Endothelial cell of umbilical vein (primary cell): ENCODE results near the gene SEC14L1. TPM values are rescaled to one million over a fixed set of nuclear protein-coding genes. Genes with fewer than 3 reads are reported as not detected.

ENCODE experiments used
- BruUV-seq: library from RNA; stranded (reverse); fragments of 400-500 nt; replicated peaks from 2 replicates; lab custom pipeline; 2021; lab: Mats Ljungman, UMichigan
- CTCF ChIA-PET: fragments of 300-600, 350-600 bp; sonication (Branson Sonifier 250); formaldehyde crosslinking; loops from one replicate; lab custom pipeline; 2021; ENCODE audit warnings: antibody characterized with exemption, inconsistent platforms; lab: Charles Lee
- POLR2A ChIA-PET: fragments of 300-600, 350-600 bp; sonication (Branson Sonifier 250); formaldehyde crosslinking; loops from one replicate; lab custom pipeline; 2021; ENCODE audit warnings: antibody characterized with exemption, inconsistent platforms; lab: Charles Lee
- DNase-seq: peaks from one replicate; pipeline ENCODE4 v3.0.0-alpha.2; 2011; ENCODE audit warnings: low read depth, low spot score
- FAIRE-seq: peaks from 2 replicates; lab custom pipeline; 2011; peaks lifted over from hg19 to GRCh38; lab: Jason Lieb, UNC
- H2AFZ ChIP-seq: 2 replicates; pipeline ENCODE4 v1.6.0; 2012; ENCODE audit warnings: low read depth, low read length, control low read depth, inconsistent platforms
- H3K27ac ChIP-seq: 2 replicates; pipeline ENCODE4 v1.5.1; 2011; ENCODE audit warnings: low read depth, mild to moderate bottlenecking, control low read depth, low read length, moderate library complexity; ENCODE audit not compliant: insufficient read depth
- H3K27me3 ChIP-seq, 2 experiments: 2 replicates each; pipeline versions ENCODE4 v1.6.0 to v1.6.1; 2011; ENCODE audit warnings: low read length in 2 of 2, mixed read lengths in 1 of 2; ENCODE audit not compliant: control insufficient read depth in 2 of 2, insufficient read depth in 2 of 2
- H3K36me3 ChIP-seq, 2 experiments: 2 replicates in 1 of 2; 3 replicates in 1 of 2; pipeline ENCODE4 v1.5.1; 2011; ENCODE audit warnings: low read length in 2 of 2, mild to moderate bottlenecking in 1 of 2, moderate library complexity in 1 of 2; ENCODE audit not compliant: control insufficient read depth in 2 of 2, insufficient read depth in 2 of 2; ENCODE audit errors: extremely low read depth in 1 of 2
- H3K4me1 ChIP-seq: 3 replicates; pipeline ENCODE4 v1.5.1; 2011; ENCODE audit warnings: mild to moderate bottlenecking, low read length; ENCODE audit not compliant: control insufficient read depth, insufficient read depth; ENCODE audit errors: extremely low read depth
- H3K4me2 ChIP-seq: 2 replicates; pipeline ENCODE4 v1.6.1; 2011; ENCODE audit warnings: low read length, control low read depth, mixed read lengths; ENCODE audit not compliant: insufficient read depth
- H3K4me3 ChIP-seq, 3 experiments: fragments of 200-600 bp in 1 of 3; sonication (generic), shearing (Covaris generic) in 1 of 3; replicated peaks in 1 of 3; 2 replicates each; pipeline ENCODE4 v1.5.1; 2011 to 2016; ENCODE audit warnings: control low read depth in 3 of 3, low read length in 3 of 3, mild to moderate bottlenecking in 2 of 3, inconsistent platforms in 1 of 3, low read depth in 1 of 3, moderate library complexity in 1 of 3; ENCODE audit not compliant: insufficient read depth in 1 of 3
- H3K79me2 ChIP-seq: 2 replicates; pipeline ENCODE4 v1.6.0; 2012; ENCODE audit warnings: low read length, inconsistent platforms; ENCODE audit not compliant: control insufficient read depth, insufficient read depth
- H3K9ac ChIP-seq: replicated peaks from 2 replicates; pipeline ENCODE3; 2011; ENCODE audit warnings: low read length, control low read depth; ENCODE audit not compliant: insufficient read depth; ENCODE audit errors: extremely low read depth
- H3K9me1 ChIP-seq: replicated peaks from 3 replicates; pipeline ENCODE4 v1.6.0; 2011; ENCODE audit warnings: mild to moderate bottlenecking, low read length; ENCODE audit not compliant: control insufficient read depth, insufficient read depth; ENCODE audit errors: extremely low read depth
- H3K9me3 ChIP-seq: replicated peaks from 2 replicates; pipeline ENCODE4 v1.5.1; 2012; ENCODE audit warnings: low read length, inconsistent platforms; ENCODE audit not compliant: control insufficient read depth, insufficient read depth
- H4K20me1 ChIP-seq: replicated peaks from 2 replicates; pipeline ENCODE3; 2011; ENCODE audit warnings: mild to moderate bottlenecking, low read length; ENCODE audit not compliant: control insufficient read depth, insufficient read depth; ENCODE audit errors: extremely low read depth
- EZH2 ChIP-seq: IDR thresholded peaks from 2 replicates; pipeline ENCODE4 v1.6.1; 2012; ENCODE audit warnings: borderline replicate concordance, low read depth, mild to moderate bottlenecking, moderate library complexity, low read length, inconsistent platforms; ENCODE audit not compliant: severe bottlenecking
- FOS ChIP-seq: IDR thresholded peaks from 2 replicates; pipeline ENCODE4 v1.6.1; 2011; ENCODE audit warnings: mild to moderate bottlenecking, low read length, moderate library complexity, borderline replicate concordance; ENCODE audit not compliant: insufficient read depth
- JUN ChIP-seq: IDR thresholded peaks from 2 replicates; pipeline ENCODE4 v1.6.1; 2011; ENCODE audit warnings: borderline replicate concordance, low read depth; ENCODE audit not compliant: insufficient read length, insufficient read depth
- MYC ChIP-seq: IDR thresholded peaks from one replicate; pipeline ENCODE4 v1.6.1; 2011; ENCODE audit warnings: mild to moderate bottlenecking, low read depth, low read length
- POLR2A ChIP-seq: IDR thresholded peaks from 2 replicates; pipeline ENCODE4 v1.6.1; 2012; ENCODE audit warnings: low read depth, mild to moderate bottlenecking, control low read depth, low read length
- dilution Hi-C: fragments of 300-500 bp; cut with MboI; formaldehyde crosslinking; loops from one replicate; pipeline ENCODE4 v1.15.0; 2019; ENCODE audit warnings: low sequenced_read_pairs; ENCODE audit not compliant: extremely low pct_ligation_motif_present
- intact Hi-C: fragments of 100-400 bp; cut with micrococcal nuclease; formaldehyde crosslinking; loops from one replicate; pipeline ENCODE4 v1.10.0; 2022
- polyA plus RNA-seq, 4 experiments: library from polyadenylated mRNA; depleted of rRNA in 3 of 4; stranded (reverse) in 3 of 4; unstranded in 1 of 4; fragments of >200 nt; gene quantifications; 2 replicates each; pipeline versions ENCODE4 v1.2.1 to v1.2.3, GENCODE V29; 2011 to 2012; ENCODE audit warnings: missing spikeins in 1 of 4
- total RNA-seq: library from RNA; stranded (reverse); gene quantifications from 2 replicates; pipeline ENCODE4 v1.2.3, GENCODE V29; 2021
- TF ChIP-seq, protein P1 (sequence below), 2 donors: IDR thresholded peaks; 1 replicate in 1 of 2; 2 replicates in 1 of 2; pipeline ENCODE4 v1.5.1; 2011; ENCODE audit warnings: low read length in 2 of 2, mild to moderate bottlenecking in 2 of 2, moderate library complexity in 2 of 2, control low read depth in 1 of 2, inconsistent platforms in 1 of 2, low read depth in 1 of 2; ENCODE audit not compliant: insufficient read depth in 1 of 2; ENCODE audit errors: extremely low read depth in 1 of 2
- TF ChIP-seq, protein P2 (sequence below): IDR thresholded peaks from 2 replicates; pipeline ENCODE4 v1.6.1; 2011; ENCODE audit not compliant: insufficient read depth, insufficient read length

The SEC14L1 gene
- total and polyA plus RNA-seq, 2 donors (not counting 3 experiments of a cell fraction or from before 2014, with no cell fraction given) = 215 to 631 TPM

DNA sequence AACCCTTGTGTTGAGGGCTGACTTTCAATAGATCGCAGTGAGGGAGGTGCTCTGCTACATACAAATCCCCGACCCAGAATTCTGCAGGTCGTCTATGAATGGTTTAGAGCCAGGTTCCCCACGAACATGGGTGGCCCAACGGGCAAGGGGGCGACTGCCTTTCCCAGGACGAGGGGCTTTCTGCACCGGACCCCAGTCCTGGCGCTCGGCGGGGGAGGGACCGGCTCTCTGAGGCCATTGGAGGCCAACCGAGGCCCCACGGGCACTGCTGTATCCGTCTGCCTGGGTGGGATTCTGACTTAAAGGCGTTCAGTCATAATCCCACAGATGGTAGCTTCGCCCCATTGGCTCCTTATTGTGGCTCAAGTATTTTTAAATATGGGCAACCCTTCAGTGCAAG is 21.2 kb downstream of the SEC14L1 start:
- DNase-seq = no peak
- no peak for FAIRE-seq
- intact Hi-C loops (loop anchor here (5.0 kb wide), 1 partner anchor 45 kb away; no protein-coding TSS in a partner anchor), dilution Hi-C loops (no loop called here)
- Histone ChIP-seq H3K4me2 (no peak overlapping the region), H3K9me1 (no peaks in the 10 kb centered on the region), H3K36me3 (peaks cover 4 to 20% of the 10 kb centered on the region in 2 experiments), H4K20me1 (peaks cover 11% of the 10 kb centered on the region), H3K9ac (no peak overlapping the region), H3K79me2 (peaks cover 100% of the 10 kb centered on the region), H3K4me1 (peaks cover 76% of the 10 kb centered on the region), H3K27ac (no peak overlapping the region), H3K4me3 (no peak overlapping the region), H2AFZ (no peak overlapping the region), H3K9me3 (no peaks in the 10 kb centered on the region), H3K27me3 (no peaks in the 10 kb centered on the region)
- CTCF ChIA-PET = interaction anchor here (1.8 to 1.9 kb wide), 2 partner anchors 11 to 19 kb away, joined by 3 to 6 read pairs; no protein-coding TSS in a partner anchor
- TF ChIP-seq MYC (no peak), POLR2A (no peak), EZH2 (no peak)
- TF ChIP-seq, protein P1, sequence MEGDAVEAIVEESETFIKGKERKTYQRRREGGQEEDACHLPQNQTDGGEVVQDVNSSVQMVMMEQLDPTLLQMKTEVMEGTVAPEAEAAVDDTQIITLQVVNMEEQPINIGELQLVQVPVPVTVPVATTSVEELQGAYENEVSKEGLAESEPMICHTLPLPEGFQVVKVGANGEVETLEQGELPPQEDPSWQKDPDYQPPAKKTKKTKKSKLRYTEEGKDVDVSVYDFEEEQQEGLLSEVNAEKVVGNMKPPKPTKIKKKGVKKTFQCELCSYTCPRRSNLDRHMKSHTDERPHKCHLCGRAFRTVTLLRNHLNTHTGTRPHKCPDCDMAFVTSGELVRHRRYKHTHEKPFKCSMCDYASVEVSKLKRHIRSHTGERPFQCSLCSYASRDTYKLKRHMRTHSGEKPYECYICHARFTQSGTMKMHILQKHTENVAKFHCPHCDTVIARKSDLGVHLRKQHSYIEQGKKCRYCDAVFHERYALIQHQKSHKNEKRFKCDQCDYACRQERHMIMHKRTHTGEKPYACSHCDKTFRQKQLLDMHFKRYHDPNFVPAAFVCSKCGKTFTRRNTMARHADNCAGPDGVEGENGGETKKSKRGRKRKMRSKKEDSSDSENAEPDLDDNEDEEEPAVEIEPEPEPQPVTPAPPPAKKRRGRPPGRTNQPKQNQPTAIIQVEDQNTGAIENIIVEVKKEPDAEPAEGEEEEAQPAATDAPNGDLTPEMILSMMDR (IDR thresholded peaks at IDR 0.05; ENCODE audit: extremely low read depth in 1 of 2, insufficient read depth in 1 of 2, low read depth in 1 of 2, low read length in 2 of 2) = no peak
- POLR2A ChIA-PET = no interaction called here
- no TSS peak for BruUV-seq

DNA sequence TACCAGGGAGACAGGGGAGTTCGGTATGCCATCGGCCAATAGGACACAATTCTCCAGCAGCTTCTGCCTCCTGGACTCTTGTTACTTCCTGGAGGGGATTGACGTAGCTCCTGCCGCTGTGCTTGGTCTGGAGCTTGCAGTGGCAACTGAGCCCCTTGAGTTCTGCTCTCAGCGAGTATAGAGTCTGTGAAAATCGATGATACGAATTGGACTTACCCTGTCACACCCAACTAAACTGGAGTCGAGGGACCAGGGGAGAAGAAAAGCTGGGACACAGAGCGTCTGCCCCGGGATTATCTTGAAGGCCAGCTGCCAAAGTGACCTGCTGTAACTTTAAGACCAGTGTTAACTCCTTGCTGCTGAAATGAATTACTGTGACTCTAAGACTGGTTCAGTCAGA is 22.2 kb downstream of the SEC14L1 start:
- peak overlapping the region; percentile 52 for H3K4me2 ChIP-seq
- no peak overlapping the region for H2AFZ ChIP-seq
- no peaks in the 10 kb centered on the region for H3K9me1 ChIP-seq
- peaks cover 10 to 18% of the 10 kb centered on the region in 2 experiments for H3K36me3 ChIP-seq
- ChIA-PET POLR2A (interaction anchor here (1.0 kb wide), 1 partner anchor 10 kb away, joined by 4 read pairs; no protein-coding TSS in a partner anchor), CTCF (interaction anchor here (0.5 to 1.8 kb wide), 7 partner anchors 14 to 74 kb away, joined by 3 to 5 read pairs (median 4); no protein-coding TSS in a partner anchor)
- intact Hi-C loops = loop anchor here (5.0 kb wide), 1 partner anchor 44 kb away; no protein-coding TSS in a partner anchor
- TF ChIP-seq MYC (no peak), JUN (no peak), FOS (no peak)
- TF ChIP-seq, protein P2, sequence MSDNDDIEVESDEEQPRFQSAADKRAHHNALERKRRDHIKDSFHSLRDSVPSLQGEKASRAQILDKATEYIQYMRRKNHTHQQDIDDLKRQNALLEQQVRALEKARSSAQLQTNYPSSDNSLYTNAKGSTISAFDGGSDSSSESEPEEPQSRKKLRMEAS = no peak
- no peaks in the 10 kb centered on the region for H3K27me3 ChIP-seq
- H3K4me3 ChIP-seq = no peak overlapping the region
- no TSS peak for BruUV-seq
- dilution Hi-C loops = no loop called here
- peaks cover 100% of the 10 kb centered on the region for H3K79me2 ChIP-seq
- H3K4me1 ChIP-seq = peaks cover 73% of the 10 kb centered on the region
- DNase-seq (peak; percentile 50), FAIRE-seq (no peak)
- H3K9me3 ChIP-seq = no peaks in the 10 kb centered on the region
- H3K27ac ChIP-seq = peak overlapping the region; percentile 88
- H3K9ac ChIP-seq = peak overlapping the region; percentile 23
- H4K20me1 ChIP-seq = peaks cover 8% of the 10 kb centered on the region
